Suppressor macrophage treated with lipopolysaccharide for 1 hour (primary cell): ENCODE results near the gene RNH1.
"Not testable (repeated sequence)": the region's sequence is repeated elsewhere in the genome, so short reads cannot be mapped to it uniquely, and the experiment has no call there.

ENCODE experiments used
- DNase-seq, 3 donors: peaks; one replicate each; pipeline ENCODE4 v3.0.0-alpha.2; 2020 to 2022

Gene RNH1

GRCh38 chr11:473962-474785, 32.9 kb downstream of the RNH1 start:
- no peak for DNase-seq

- no peak for DNase-seq
Observed at GRCh38 chr11:473415-473814, 33.6 kb downstream of the RNH1 start.

- no peak for DNase-seq
Observed at GRCh38 chr11:472816-473215, 34.2 kb downstream of the RNH1 start.

DNA sequence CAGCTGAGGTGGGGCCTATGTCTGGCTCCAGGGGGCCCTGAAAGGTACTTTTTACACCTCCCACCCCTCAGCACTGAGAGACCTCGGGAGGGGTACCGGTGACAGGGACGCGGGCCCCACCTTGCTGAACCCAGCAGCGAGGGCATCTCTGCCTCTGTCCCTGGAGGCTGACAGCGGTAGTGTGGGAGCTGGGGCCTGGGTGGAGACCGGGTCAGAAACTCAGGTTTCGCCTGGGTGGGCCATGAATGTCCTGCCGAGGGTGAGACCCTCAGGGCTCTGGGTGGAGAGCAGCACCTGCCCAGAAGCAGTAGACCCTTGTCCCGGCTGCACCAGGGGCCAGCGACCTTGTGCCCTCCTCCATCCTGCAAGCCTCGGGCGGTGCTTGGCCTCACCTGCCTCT, 34.8 kb downstream of the RNH1 start:
- no peak for DNase-seq

- DNase-seq = no peak
Observed at GRCh38 chr11:471468-472145, 35.4 kb downstream of the RNH1 start.

GRCh38 chr11:469684-470560, 37.1 kb downstream of the RNH1 start:
- peak in 1 of 3 donors; percentile 28 for DNase-seq

DNA sequence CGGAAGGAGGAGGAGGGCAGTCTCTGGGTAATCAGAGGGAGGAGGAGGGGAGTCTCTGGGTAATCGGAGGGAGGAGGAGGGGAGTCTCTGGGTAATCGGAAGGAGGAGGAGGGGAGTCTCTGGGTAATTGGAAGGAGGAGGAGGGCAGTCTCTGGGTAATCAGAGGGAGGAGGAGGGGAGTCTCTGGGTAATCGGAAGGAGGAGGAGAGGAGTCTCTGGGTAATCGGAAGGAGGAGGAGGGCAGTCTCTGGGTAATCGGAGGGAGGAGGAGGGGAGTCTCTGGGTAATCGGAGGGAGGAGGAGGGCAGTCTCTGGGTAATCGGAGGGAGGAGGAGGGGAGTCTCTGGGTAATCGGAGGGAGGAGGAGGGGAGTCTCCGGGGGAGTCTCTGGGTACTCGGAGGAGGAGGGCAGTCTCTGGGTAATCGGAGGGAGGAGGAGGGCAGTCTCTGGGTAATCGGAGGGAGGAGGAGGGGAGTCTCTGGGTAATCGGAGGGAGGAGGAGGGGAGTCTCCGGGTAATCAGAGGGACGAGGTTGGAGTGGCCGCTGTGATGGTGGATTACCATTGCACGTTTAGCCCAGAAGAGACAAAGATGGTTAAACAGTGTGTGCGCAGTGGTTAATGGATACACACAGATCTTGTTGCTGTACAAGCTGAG, 37.9 kb downstream of the RNH1 start:
- not testable (repeated sequence) for DNase-seq

GRCh38 chr11:468493-468892, 38.5 kb downstream of the RNH1 start:
- DNase-seq = no peak

- DNase-seq = no peak
Observed at GRCh38 chr11:468036-468435, 39.0 kb downstream of the RNH1 start.

- DNase-seq = peak in 2 of 3 donors; percentile 15 to 25
Observed at GRCh38 chr11:465896-466530, 41.0 kb downstream of the RNH1 start.

DNA sequence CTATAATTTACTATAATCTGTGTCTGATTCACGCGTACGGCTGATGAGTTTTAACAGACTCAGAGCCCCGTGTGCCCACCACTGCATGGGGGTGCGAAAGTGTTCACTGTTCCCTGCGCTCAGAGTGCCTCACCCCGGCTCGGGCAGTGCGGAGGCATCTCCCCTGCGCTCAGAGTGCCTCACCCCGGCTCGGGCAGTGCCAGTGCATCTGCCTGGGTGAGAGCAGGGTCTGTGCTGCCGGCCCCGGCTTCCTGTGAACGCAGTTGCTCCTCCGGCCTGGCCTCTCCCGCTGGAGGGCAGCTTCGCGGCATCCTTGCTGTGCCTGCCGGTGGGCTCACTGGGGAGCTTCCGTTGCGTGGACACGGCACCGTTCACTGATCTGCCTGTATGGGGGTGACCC, 42.7 kb downstream of the RNH1 start:
- DNase-seq = no peak

DNA sequence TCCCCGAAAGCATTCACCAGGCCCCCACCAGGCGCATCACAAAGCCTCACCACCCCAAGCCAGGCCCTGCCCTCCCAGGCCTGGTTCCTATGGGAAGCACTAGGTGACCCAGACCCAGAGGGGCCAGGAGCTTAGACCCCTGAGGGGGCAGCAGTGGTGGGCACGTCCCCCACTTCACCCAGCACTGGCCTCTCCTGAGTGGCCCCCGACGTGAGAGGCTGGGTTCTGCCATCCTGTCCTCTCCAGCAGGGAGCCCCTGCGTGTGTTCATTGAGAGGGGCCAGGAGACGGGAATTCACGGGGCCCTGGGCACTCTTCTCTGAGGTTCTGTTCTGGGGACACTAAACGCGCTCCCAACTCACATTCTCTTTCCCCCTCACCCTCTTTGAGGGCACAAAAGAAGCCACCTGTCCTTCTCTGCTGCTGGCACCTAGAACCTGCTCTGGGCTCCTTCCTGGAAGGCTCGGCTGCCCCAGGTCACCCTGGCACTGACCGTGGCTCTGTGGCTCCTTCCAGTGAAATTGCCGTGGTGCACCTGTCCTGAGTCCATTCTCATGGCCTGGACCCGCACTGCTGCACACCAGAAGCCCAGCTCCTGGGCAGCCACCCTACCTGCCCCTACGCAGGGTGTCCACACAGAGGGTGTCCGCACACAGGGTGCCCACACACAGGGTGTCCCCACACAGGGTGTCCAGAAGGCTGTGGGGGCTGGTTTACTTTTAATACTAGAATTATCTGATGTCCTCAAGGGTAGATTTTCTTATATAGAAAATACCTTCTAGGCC, 44.7 kb downstream of the RNH1 start:
- no peak for DNase-seq

DNA sequence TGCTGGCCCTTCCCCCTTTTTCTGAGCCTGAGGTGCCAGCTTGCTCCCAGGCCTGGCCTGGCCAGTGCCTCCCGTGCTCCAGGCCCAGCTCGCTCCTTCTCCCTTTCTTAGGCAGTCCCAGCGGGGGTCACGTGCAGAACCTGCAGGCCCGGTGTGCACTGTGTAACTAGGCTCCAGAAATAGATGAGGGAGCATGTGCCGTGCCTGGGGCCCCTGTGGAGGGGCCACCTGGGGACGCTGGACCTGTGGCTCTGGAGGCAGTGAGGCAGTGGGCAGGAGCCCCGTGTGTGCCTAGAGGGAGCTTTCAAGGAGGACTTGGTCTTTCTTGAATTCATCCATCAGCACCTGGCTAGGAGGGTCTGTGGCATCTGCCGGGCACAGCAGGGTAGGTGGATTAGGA, 45.4 kb downstream of the RNH1 start:
- DNase-seq = no peak

DNA sequence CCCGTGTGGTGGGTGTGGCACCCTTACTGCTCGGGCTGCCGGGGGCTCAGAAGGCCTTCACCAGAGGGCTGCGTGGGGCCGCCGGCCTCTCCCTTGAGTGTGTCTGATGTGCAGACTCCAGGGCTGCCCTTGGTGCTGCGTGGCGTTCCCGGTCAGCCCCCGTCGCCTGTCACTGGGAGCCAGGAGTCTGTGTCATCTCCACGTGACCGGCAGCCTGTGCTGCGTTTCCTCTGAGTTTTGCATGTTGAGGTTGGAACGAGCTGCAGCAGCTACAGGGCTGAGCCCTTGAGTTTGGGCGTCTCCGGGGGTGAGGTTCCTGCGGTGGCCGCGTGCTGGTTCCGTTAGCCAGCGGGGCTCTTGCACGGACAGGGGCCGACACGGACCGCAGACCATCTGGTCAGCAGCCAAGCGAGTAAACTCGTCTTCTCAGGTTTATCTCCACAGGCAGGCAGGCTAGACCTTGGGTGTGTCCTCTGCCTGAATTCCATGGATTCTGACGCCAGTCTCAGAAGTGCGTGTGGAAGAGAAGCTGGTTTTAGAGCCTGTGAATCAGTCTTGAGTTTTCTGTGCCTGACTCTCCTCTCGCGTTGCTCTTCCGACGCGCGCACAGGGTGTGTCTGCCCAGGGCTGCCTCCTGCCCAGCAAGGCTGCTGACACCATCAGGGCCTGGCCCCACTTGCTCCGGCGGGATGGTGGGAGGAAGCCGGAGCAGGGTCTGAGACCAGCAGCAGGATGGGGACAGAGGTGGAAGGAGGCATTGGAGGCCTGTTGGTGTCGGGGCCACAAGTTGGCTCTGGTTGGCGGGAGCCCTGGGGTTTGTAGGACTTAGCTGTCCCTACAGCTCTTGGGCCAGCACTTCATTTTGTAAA, 46.5 kb downstream of the RNH1 start:
- no peak for DNase-seq

- DNase-seq = no peak
Observed at GRCh38 chr11:459511-460220, 47.4 kb downstream of the RNH1 start.

- no peak for DNase-seq
Observed at GRCh38 chr11:457111-457760, 49.8 kb downstream of the RNH1 start.

DNA sequence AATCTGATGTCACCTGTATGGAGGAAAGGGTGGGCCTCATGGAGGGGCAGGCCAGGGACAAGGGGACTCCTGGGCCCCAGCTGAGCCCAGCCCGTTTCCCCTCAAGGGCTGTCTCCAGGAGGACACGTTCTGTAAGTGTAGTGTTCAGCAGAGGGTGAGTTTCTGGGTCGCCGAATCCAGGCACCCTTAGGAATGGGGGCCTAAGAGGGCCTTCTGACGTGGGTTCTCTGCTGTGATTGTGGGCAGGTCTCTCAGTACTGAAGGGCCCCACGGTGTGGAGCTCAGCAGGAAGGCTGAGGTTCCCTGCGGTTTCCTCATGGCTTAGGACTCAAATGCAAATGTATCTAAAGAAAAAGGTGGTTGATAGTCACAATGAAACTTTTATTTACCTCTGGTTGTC, 50.5 kb downstream of the RNH1 start:
- DNase-seq = no peak

DNA sequence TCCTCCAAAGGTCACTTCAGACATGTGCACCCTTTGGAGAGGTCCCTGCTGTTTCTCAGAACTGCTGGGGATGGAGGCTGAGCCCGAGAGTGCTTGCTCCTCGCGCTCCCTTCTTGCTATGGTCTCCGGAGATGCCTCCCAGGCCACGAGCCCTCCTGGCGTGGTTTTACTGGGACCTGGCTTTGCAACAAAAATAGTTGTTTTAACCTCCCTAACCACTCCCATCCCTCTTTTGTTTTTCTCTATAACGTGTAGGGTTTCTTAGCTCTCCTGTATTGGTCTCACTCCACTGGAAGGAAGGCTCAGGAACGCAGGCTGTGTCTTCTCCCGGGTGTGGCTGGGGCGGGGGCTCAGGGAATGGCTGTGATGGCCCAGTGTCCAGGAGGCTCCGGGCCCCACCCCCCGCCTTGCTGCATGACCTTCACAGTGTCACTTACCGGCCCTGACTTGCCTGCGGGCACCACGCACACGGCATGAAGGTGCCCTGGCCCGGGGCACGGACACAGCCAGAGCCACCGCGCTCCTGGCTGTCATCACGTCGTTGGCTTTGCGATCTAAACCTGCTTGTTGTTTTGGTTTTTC, 51.4 kb downstream of the RNH1 start:
- DNase-seq = no peak
